ENCODE results near the gene ARMH2. TPM values are rescaled to one million over a fixed set of nuclear protein-coding genes. Genes with fewer than 3 reads are reported as not detected.

The ARMH2 gene
- 1 to 10 TPM; 2.4 to 2.6 TPM for total RNA-seq

GRCh38 chr6:24798740-24799540 is at the start of gene ARMH2:
ARMH2 (minus strand) TSS chr6:24798917; CDS start chr6:24798857, 60 bp downstream.

DNA sequence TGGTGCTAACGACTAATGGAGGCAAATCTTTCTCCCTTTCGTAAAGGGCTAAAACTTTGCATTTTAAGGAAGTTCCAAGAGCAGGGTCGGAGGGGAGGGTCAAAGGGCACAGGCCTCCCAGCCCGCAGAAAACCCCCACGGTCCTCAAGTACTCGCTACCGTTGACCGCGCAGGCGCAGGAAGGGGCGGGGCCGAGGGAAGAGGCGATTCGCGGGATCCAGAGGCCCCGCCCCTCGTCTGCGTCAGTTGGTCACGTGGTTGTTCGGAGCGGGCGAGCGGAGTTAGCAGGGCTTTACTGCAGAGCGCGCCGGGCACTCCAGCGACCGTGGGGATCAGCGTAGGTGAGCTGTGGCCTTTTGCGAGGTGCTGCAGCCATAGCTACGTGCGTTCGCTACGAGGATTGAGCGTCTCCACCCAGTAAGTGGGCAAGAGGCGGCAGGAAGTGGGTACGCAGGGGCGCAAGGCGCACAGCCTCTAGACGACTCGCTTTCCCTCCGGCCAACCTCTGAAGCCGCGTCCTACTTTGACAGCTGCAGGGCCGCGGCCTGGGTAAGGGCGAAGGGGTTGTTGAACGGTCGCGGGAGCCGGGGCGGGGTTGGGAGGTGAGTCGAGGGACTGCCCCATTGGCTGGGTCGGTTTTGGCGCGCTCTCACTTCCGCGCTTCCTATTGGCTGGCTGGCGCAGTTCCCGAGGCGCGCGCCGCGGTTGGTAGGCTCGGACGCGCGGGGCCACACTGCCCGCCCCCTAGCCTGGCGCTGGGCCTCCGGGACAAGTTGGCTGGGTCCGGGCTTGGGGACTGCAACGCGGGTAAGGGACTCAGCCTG is 23.8 kb downstream of the ARMH2 start, which contains the start of gene GMNN:
Gene GMNN (plus strand): TSS at position 242 of the 824 bp plus-strand sequence. CDS start 2,310 bp downstream, outside the sequence.

Other genes with a start within 250 kb of the ARMH2 start
- under 1 TPM; 0.05 TPM for gene KIAA0319, start 152.7 kb downstream of the ARMH2 start, total RNA-seq
- gene TDP2, start 132.0 kb downstream of the ARMH2 start, total RNA-seq: 10 to 100 TPM; 37.6 to 37.7 TPM
- 10 to 100 TPM; 13.4 to 14.4 TPM for gene ACOT13, start 131.8 kb downstream of the ARMH2 start, total RNA-seq
- gene C6orf62, start 79.8 kb downstream of the ARMH2 start, total RNA-seq: 100 to 1,000 TPM; 127 TPM
- gene GMNN, start 24.0 kb downstream of the ARMH2 start, total RNA-seq: 10 to 100 TPM; 42.3 to 43.5 TPM
- gene RIPOR2, start 137.0 kb upstream of the ARMH2 start, total RNA-seq: 100 to 1,000 TPM; 361 to 380 TPM

Measured in activated naive CD4-positive, alpha-beta T cell treated with anti-CD3 and anti-CD28 coated beads, Interleukin-2, amount 10 ng/mL, durations not matched to agents 5 hours and 36 hours (primary cell).